ENCODE results near the gene CCDC158. TPM values are rescaled to one million over a fixed set of nuclear protein-coding genes. Genes with fewer than 3 reads are reported as not detected.

The CCDC158 gene
- total and polyA plus RNA-seq, 2 of the 4 experiments (the other 2 are of a cell fraction): not detected

DNA sequence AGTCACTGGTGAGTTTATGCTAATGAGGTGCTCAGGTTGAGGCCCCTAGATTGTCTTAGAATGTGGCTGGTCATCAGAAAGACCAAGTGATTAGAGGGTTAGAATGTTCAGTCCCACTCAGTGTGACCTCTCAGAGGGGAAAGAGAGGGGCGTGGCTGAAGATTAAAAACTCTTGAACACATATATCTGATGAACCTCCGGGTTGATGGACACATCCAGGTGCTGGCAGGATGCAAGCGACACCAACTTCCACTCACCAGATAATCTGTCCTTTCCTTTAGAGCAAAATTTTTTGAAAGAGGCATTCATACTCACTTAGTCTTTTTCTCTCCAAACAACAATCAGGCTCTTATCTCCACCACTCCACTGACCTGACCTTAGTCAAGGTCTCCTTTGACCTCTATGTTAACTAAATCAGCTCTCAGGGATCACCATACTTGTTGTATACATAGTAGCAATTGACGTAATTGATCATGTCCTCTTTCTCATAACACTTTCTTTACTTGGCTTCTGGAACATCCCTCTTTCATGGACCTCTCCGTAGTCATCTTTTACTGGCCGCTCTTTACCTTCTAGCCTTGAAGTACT lies 155.2 kb downstream of the CCDC158 start:
- dilution Hi-C loops (cut with HindIII; ENCODE audit: low sequenced_read_pairs, unreplicated experiment): no loop called here
- WGBS, 2 experiments (ENCODE audit: extremely low coverage in 2 of 2, insufficient read length in 1 of 2): no CpG with 5 or more reads among the region's 6 CpGs

More for the DNA sequence above, 155.2 kb downstream of the CCDC158 start:
- H2BK15ac ChIP-seq (ENCODE audit: low read depth, low read length): no peak overlapping the region
- H3K4me3 ChIP-seq (ENCODE audit: insufficient read depth, low read depth, low read length): no peak overlapping the region
- no peak overlapping the region for H3K4me2 ChIP-seq (ENCODE audit: low read depth, low read length)
- no peak overlapping the region for H3K23ac ChIP-seq (ENCODE audit: low read depth, low read length)
- in situ Hi-C loops (cut with MboI; ENCODE audit: low sequenced_read_pairs) (no loop called here), intact Hi-C loops (cut with micrococcal nuclease) (no loop called here)
- DNase-seq (no peak), ATAC-seq (ENCODE audit: low read depth) (no peak)
- no peaks in the 10 kb centered on the region for H3K79me1 ChIP-seq (ENCODE audit: low read depth in 1 of 2, low read length in 2 of 2)
- CTCF ChIA-PET: no interaction called here
- H3K18ac ChIP-seq (ENCODE audit: low read depth, low read length): no peak overlapping the region
- no peak overlapping the region for H3K14ac ChIP-seq (replicated peaks; ENCODE audit: low read depth, low read length)
- H3K56ac ChIP-seq (ENCODE audit: extremely low read depth, insufficient read depth, low read length): no peak overlapping the region
- H3K9ac ChIP-seq (ENCODE audit: low read depth, low read length): no peak overlapping the region
- no peak overlapping the region for H2BK20ac ChIP-seq (ENCODE audit: low read depth, low read length)
- no peak overlapping the region for H4K5ac ChIP-seq (ENCODE audit: low read depth, low read length)
- no peak overlapping the region for H2AK5ac ChIP-seq (ENCODE audit: low read depth, low read length)
- H2AFZ ChIP-seq (replicated peaks; ENCODE audit: low read length, poor library complexity): no peak overlapping the region
- H4K91ac ChIP-seq (ENCODE audit: insufficient read depth, low read depth, low read length): no peak overlapping the region
- H2AK9ac ChIP-seq (replicated peaks; ENCODE audit: low read depth, low read length, poor library complexity): no peak overlapping the region
- H4K20me1 ChIP-seq (ENCODE audit: insufficient read depth, low read length): no peaks in the 10 kb centered on the region
- no peak overlapping the region for H2BK120ac ChIP-seq (ENCODE audit: low read depth, low read length)
- no peak overlapping the region for H3K4ac ChIP-seq (ENCODE audit: low read depth, low read length)
- no peaks in the 10 kb centered on the region for H3K9me1 ChIP-seq (ENCODE audit: insufficient read depth, low read length)
- H3K27ac ChIP-seq (ENCODE audit: insufficient read depth, low read length): no peak overlapping the region
- H3K36me3 ChIP-seq (ENCODE audit: control insufficient read depth, insufficient read depth, low read length): no peaks in the 10 kb centered on the region
- peaks cover 33% of the 10 kb centered on the region for H3K27me3 ChIP-seq (ENCODE audit: control insufficient read depth, insufficient read depth, low read length)
- no peaks in the 10 kb centered on the region for H3K4me1 ChIP-seq (ENCODE audit: control insufficient read depth, insufficient read depth, low read length)
- H2BK5ac ChIP-seq (ENCODE audit: low read depth, low read length, poor library complexity, severe bottlenecking): no peak overlapping the region
- POLR2A ChIA-PET (ENCODE audit: unreplicated experiment): no interaction called here
- TF ChIP-seq RFX5 (IDR thresholded peaks at IDR 0.05; ENCODE audit: low read depth, low read length): no peak
- TF ChIP-seq FOS (IDR thresholded peaks at IDR 0.05; ENCODE audit: low read depth, low read length): no peak
- no peak for TF ChIP-seq USF2 (IDR thresholded peaks at IDR 0.05; ENCODE audit: low read depth, low read length)
- TF ChIP-seq MAFK (IDR thresholded peaks at IDR 0.05; ENCODE audit: low read depth, low read length): no peak
- no peak for TF ChIP-seq NFE2L2 (IDR thresholded peaks at IDR 0.05; ENCODE audit: low read depth, low read length)
- no peak for TF ChIP-seq BHLHE40 (IDR thresholded peaks at IDR 0.05; ENCODE audit: low read depth, low read length)
- no peak for TF ChIP-seq CHD1 (IDR thresholded peaks at IDR 0.05; ENCODE audit: low read depth, low read length)
- no peak for TF ChIP-seq CTCF (conservative IDR thresholded peaks at IDR 0.05; ENCODE audit: low read depth, low read length)
- TF ChIP-seq SMC3 (IDR thresholded peaks at IDR 0.05; ENCODE audit: low read depth, low read length): no peak
- TF ChIP-seq CEBPB (IDR thresholded peaks at IDR 0.05; ENCODE audit: low read depth, low read length): no peak
- no peak for TF ChIP-seq POLR2A (IDR thresholded peaks at IDR 0.05; ENCODE audit: low read depth, low read length)
- TF ChIP-seq RCOR1 (IDR thresholded peaks at IDR 0.05; ENCODE audit: insufficient replicate concordance, low read length): no peak
- H4K8ac ChIP-seq (ENCODE audit: low read depth in 2 of 2, low read length in 2 of 2): no peak overlapping the region
- no peaks in the 10 kb centered on the region for H3K9me3 ChIP-seq (ENCODE audit: control insufficient read depth, insufficient read depth, low read length)
- no TSS peak for BruUV-seq (replicated peaks)
